Osteoblast (primary cell): Measurements from ENCODE around the gene SLC10A1. TPM values are rescaled to one million over a fixed set of nuclear protein-coding genes. Genes with fewer than 3 reads are reported as not detected.

Experiments used
- DNase-seq: peaks from one replicate; pipeline ENCODE4 v3.0.0; 2011; ENCODE audit warnings: low spot score, mixed read lengths; ENCODE audit not compliant: insufficient read length; ENCODE audit errors: missing footprints
- H2AFZ ChIP-seq: 2 replicates; pipeline ENCODE4 v1.6.0; 2011; ENCODE audit warnings: mild to moderate bottlenecking, low read length
- H3K27ac ChIP-seq: 2 replicates; pipeline ENCODE4 v1.5.1; 2011; ENCODE audit warnings: mild to moderate bottlenecking, low read depth, low read length, moderate library complexity
- H3K27me3 ChIP-seq: 2 replicates; pipeline ENCODE4 v1.6.0; 2012; ENCODE audit warnings: mild to moderate bottlenecking, control low read depth, inconsistent platforms, low read length, moderate library complexity; ENCODE audit not compliant: insufficient read depth
- H3K36me3 ChIP-seq: 2 replicates; pipeline ENCODE4 v1.5.1; 2011; ENCODE audit warnings: mild to moderate bottlenecking, low read length, control low read depth, moderate library complexity; ENCODE audit not compliant: insufficient read depth
- H3K4me1 ChIP-seq: 2 replicates; pipeline ENCODE4 v1.5.1; 2011; ENCODE audit warnings: mild to moderate bottlenecking, low read length, control low read depth, moderate library complexity; ENCODE audit not compliant: insufficient read depth
- H3K4me2 ChIP-seq: 2 replicates; pipeline ENCODE4 v1.6.0; 2011; ENCODE audit warnings: mild to moderate bottlenecking, low read length; ENCODE audit not compliant: insufficient read depth
- H3K4me3 ChIP-seq: fragments of 200-600 bp; sonication (generic); 3 replicates; pipeline ENCODE4 v1.5.1; 2012; ENCODE audit warnings: mild to moderate bottlenecking, low read length, inconsistent platforms; ENCODE audit not compliant: insufficient read depth
- H3K79me2 ChIP-seq: 2 replicates; pipeline ENCODE4 v1.6.0; 2012; ENCODE audit warnings: mild to moderate bottlenecking, low read length, control low read depth, inconsistent platforms; ENCODE audit not compliant: insufficient read depth
- H3K9me3 ChIP-seq: 2 replicates; pipeline ENCODE4 v1.5.1; 2011; ENCODE audit warnings: low read depth, low read length, control low read depth
- H4K20me1 ChIP-seq: 2 replicates; pipeline ENCODE4 v1.6.0; 2012; ENCODE audit warnings: mild to moderate bottlenecking, low read length, control low read depth; ENCODE audit not compliant: insufficient read depth
- total RNA-seq: library from RNA; depleted of rRNA; stranded (reverse); fragments of >200 nt; gene quantifications from 2 replicates; pipeline ENCODE4 v1.2.3, GENCODE V29; 2012
- TF ChIP-seq, protein P1 (sequence below): IDR thresholded peaks from 2 replicates; pipeline ENCODE4 v1.5.1; 2011; ENCODE audit warnings: mild to moderate bottlenecking, low read depth, low read length, moderate library complexity; ENCODE audit errors: extremely low read depth

Gene SLC10A1
- total RNA-seq, 1 donor = not detected

DNA sequence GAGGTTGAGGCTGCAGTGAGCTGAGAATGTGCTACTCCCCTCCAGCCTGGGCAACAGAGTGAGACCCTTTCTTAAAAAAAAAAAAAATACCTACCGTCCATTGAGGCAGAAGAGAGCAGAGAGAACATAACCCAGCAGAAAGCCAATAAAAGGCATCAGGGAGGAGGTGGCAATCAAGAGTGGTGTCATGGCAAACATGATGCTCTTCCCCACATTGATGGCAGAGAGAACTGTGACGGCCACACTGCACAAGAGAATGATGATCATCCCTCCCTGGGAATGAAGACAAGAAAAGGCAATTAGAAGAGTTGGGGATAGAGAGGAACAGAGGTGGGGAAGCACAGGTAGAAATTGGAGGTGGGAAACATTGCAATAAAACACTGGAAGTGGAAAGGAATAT lies 18.0 kb downstream of the SLC10A1 start:
- TF ChIP-seq, protein P1, sequence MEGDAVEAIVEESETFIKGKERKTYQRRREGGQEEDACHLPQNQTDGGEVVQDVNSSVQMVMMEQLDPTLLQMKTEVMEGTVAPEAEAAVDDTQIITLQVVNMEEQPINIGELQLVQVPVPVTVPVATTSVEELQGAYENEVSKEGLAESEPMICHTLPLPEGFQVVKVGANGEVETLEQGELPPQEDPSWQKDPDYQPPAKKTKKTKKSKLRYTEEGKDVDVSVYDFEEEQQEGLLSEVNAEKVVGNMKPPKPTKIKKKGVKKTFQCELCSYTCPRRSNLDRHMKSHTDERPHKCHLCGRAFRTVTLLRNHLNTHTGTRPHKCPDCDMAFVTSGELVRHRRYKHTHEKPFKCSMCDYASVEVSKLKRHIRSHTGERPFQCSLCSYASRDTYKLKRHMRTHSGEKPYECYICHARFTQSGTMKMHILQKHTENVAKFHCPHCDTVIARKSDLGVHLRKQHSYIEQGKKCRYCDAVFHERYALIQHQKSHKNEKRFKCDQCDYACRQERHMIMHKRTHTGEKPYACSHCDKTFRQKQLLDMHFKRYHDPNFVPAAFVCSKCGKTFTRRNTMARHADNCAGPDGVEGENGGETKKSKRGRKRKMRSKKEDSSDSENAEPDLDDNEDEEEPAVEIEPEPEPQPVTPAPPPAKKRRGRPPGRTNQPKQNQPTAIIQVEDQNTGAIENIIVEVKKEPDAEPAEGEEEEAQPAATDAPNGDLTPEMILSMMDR = no peak
- Histone ChIP-seq H3K36me3 (peaks cover 56% of the 10 kb centered on the region), H3K4me2 (no peak overlapping the region), H3K27me3 (no peaks in the 10 kb centered on the region), H3K4me3 (no peak overlapping the region), H3K9me3 (no peaks in the 10 kb centered on the region), H3K79me2 (peaks cover 2% of the 10 kb centered on the region), H2AFZ (no peak overlapping the region), H3K4me1 (no peaks in the 10 kb centered on the region), H4K20me1 (peaks cover 18% of the 10 kb centered on the region), H3K27ac (no peak overlapping the region)
- DNase-seq = no peak

DNA sequence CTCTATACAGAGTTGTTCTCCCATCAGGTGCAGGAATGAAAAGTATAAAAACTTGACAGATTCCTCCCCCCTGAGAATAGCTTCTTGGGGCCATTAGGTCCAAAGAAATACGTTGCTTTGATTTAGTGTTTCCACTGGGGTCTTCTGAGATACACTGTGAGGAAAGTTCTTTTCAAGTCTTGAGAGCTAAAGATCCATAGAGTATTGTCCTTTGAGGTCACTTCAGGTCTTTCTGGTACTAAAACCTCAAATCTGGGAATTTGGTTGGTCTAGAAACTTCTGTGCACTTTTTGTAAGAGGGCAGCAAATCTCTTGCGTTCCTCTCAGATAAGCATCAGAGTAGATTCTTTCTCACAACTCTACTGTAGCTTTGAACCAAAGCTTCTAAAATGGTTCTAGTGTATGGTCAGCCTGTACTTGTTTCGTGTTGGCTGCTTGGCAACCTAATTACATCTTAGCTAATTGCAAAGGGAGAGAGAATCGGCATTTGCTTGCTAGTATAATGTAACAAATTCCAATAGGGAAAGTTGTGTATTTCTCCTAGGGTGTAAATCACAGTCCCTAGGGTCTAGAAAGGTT lies 20.1 kb downstream of the SLC10A1 start:
- DNase-seq = no peak
- Histone ChIP-seq H3K9me3 (no peaks in the 10 kb centered on the region), H4K20me1 (peaks cover 23% of the 10 kb centered on the region), H3K79me2 (peaks cover 8% of the 10 kb centered on the region), H3K36me3 (peaks cover 78% of the 10 kb centered on the region), H3K27me3 (no peaks in the 10 kb centered on the region), H3K4me1 (no peaks in the 10 kb centered on the region), H3K4me3 (no peak overlapping the region), H3K4me2 (no peak overlapping the region), H2AFZ (no peak overlapping the region), H3K27ac (no peak overlapping the region)
- TF ChIP-seq, protein P1 = no peak

DNA sequence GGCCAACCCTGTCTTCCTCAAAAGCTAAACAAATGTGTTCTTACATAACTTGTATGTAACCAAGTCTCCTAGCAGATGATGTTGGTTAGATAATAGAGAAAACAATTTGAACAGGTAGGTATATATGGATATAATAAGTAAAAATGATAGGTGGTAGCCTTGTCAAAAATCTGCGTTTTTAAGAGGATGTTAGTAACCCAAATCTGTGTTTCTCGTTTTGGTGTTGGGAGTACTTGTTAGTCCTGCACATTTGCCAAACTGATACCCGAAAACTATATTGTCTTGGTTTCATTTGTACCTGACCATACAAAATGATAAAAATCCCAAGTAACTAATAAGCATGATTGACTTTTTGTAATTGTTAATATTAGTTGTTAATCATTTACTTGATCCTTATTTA lies 22.0 kb downstream of the SLC10A1 start:
- Histone ChIP-seq H3K9me3 (no peaks in the 10 kb centered on the region), H4K20me1 (peaks cover 36% of the 10 kb centered on the region), H3K4me1 (no peaks in the 10 kb centered on the region), H2AFZ (no peak overlapping the region), H3K4me3 (no peak overlapping the region), H3K4me2 (no peak overlapping the region), H3K79me2 (peaks cover 22% of the 10 kb centered on the region), H3K27ac (no peak overlapping the region), H3K27me3 (no peaks in the 10 kb centered on the region), H3K36me3 (peaks cover 92% of the 10 kb centered on the region)
- TF ChIP-seq, protein P1 = no peak
- DNase-seq = no peak

DNA sequence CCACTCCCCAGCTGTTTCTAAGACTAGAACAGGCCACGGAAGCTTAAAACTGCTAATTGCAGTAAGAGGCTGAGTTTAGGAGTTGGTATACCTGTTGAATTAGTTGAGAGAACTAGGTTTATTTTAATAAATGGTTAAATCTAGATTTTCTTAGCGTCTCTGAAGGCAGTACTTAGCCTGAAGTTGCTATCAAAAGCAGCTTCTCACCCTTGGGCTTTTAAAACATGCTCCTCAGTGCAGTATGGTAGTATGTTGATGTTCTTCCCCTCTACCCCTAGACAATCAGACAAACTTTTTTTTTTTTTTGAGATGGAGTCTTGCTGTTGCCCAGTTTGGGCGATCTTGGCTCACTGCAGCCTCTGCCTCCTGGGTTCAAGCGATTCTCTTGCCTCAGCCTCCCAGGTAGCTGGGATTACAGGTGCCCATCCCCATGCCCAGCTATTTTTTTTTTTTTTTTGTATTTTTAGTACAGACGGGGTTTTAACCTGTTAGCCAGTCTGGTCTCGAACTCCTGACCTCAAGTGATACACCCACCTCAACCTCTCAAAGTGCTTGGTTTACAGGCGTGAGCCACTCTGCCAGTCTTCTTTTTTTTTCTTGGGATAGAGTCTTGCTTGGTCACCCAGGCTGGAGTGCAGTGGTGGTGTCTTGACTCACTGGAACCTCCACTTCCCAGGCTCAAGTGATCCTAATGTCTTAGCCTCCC lies 23.3 kb downstream of the SLC10A1 start:
- H3K36me3 ChIP-seq = peaks cover 99% of the 10 kb centered on the region
- H3K79me2 ChIP-seq = peaks cover 34% of the 10 kb centered on the region
- TF ChIP-seq, protein P1 = no peak
- H3K27ac ChIP-seq = no peak overlapping the region
- peaks cover 9% of the 10 kb centered on the region for H3K4me1 ChIP-seq
- no peaks in the 10 kb centered on the region for H3K9me3 ChIP-seq
- H2AFZ ChIP-seq = no peak overlapping the region
- no peak overlapping the region for H3K4me2 ChIP-seq
- H3K4me3 ChIP-seq = no peak overlapping the region
- H4K20me1 ChIP-seq = peaks cover 45% of the 10 kb centered on the region
- DNase-seq = no peak
- no peaks in the 10 kb centered on the region for H3K27me3 ChIP-seq
